ENCODE measurements around the gene HHLA2. TPM values are rescaled to one million over a fixed set of nuclear protein-coding genes. Genes with fewer than 3 reads are reported as not detected.

Gene HHLA2
- total and polyA plus RNA-seq, 2 donors, result 0.24 to 0.55 TPM

- Histone ChIP-seq H3K27ac (ENCODE audit: low read depth in 1 of 2, low read length in 1 of 2) (no peak overlapping the region), H3K9me3 (ENCODE audit: control insufficient read depth in 2 of 2, insufficient read depth in 1 of 2, low read length in 1 of 2) (no peaks in the 10 kb centered on the region), H3K27me3 (ENCODE audit: control insufficient read depth in 2 of 2, insufficient read depth in 1 of 2, low read length in 1 of 2) (no peaks in the 10 kb centered on the region), H3K36me3 (ENCODE audit: control insufficient read depth in 2 of 2, insufficient read depth in 2 of 2, low read length in 1 of 2) (no peaks in the 10 kb centered on the region), H3K4me3 (ENCODE audit: low read length in 2 of 2) (no peak overlapping the region), H3K4me1 (ENCODE audit: control insufficient read depth in 2 of 2, insufficient read depth in 2 of 2, low read length in 2 of 2) (no peaks in the 10 kb centered on the region)
- DNase-seq (ENCODE audit: low read depth in 6 of 9, low spot score in 9 of 9), result peak in 1 of 9 donors; percentile 29
- WGBS, result 16% methylated on average over 5 of the region's 5 CpGs
Measured at GRCh38 chr3:108311797-108312196, 15.4 kb downstream of the HHLA2 start.

DNA sequence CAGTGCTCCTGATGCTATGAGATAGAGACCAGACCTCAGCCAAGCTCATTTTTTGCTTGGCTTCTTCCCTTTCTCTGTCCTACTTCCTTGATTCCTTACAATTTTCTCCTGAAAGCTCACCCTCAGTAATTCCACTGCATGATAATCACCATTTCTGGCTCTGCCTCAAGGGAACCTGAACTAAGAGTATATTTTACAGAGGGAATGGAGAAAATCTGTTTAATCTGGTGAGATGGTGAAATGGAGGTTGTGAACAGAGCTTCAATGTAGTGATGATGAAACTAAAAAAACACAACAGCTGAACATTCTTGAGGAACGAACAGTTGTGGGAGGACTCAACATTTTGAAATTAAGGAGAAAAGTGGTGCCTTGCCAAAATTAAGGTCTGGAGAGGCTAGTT, 16.3 kb downstream of the HHLA2 start:
- no peak for DNase-seq (ENCODE audit: low read depth in 6 of 9, low spot score in 9 of 9)
- Histone ChIP-seq H3K9me3 (ENCODE audit: control insufficient read depth in 2 of 2, insufficient read depth in 1 of 2, low read length in 1 of 2) (no peaks in the 10 kb centered on the region), H3K27ac (ENCODE audit: low read depth in 1 of 2, low read length in 1 of 2) (no peak overlapping the region), H3K27me3 (ENCODE audit: control insufficient read depth in 2 of 2, insufficient read depth in 1 of 2, low read length in 1 of 2) (no peaks in the 10 kb centered on the region), H3K4me3 (ENCODE audit: low read length in 2 of 2) (no peak overlapping the region), H3K36me3 (ENCODE audit: control insufficient read depth in 2 of 2, insufficient read depth in 2 of 2, low read length in 1 of 2) (no peaks in the 10 kb centered on the region), H3K4me1 (ENCODE audit: control insufficient read depth in 2 of 2, insufficient read depth in 2 of 2, low read length in 2 of 2) (no peaks in the 10 kb centered on the region)
- WGBS, result 99% methylated on average over 1 of the region's 1 CpG

- Histone ChIP-seq H3K27ac (ENCODE audit: low read depth in 1 of 2, low read length in 1 of 2) (no peak overlapping the region), H3K4me1 (ENCODE audit: control insufficient read depth in 2 of 2, insufficient read depth in 2 of 2, low read length in 2 of 2) (no peaks in the 10 kb centered on the region), H3K4me3 (ENCODE audit: low read length in 2 of 2) (no peak overlapping the region), H3K9me3 (ENCODE audit: control insufficient read depth in 2 of 2, insufficient read depth in 1 of 2, low read length in 1 of 2) (no peaks in the 10 kb centered on the region), H3K27me3 (ENCODE audit: control insufficient read depth in 2 of 2, insufficient read depth in 1 of 2, low read length in 1 of 2) (no peaks in the 10 kb centered on the region), H3K36me3 (ENCODE audit: control insufficient read depth in 2 of 2, insufficient read depth in 2 of 2, low read length in 1 of 2) (no peaks in the 10 kb centered on the region)
- DNase-seq (ENCODE audit: low read depth in 6 of 9, low spot score in 9 of 9), result no peak
- over 99% methylated on average over 2 of the region's 2 CpGs for WGBS
Measured at GRCh38 chr3:108315767-108316301, 19.5 kb downstream of the HHLA2 start.

DNA sequence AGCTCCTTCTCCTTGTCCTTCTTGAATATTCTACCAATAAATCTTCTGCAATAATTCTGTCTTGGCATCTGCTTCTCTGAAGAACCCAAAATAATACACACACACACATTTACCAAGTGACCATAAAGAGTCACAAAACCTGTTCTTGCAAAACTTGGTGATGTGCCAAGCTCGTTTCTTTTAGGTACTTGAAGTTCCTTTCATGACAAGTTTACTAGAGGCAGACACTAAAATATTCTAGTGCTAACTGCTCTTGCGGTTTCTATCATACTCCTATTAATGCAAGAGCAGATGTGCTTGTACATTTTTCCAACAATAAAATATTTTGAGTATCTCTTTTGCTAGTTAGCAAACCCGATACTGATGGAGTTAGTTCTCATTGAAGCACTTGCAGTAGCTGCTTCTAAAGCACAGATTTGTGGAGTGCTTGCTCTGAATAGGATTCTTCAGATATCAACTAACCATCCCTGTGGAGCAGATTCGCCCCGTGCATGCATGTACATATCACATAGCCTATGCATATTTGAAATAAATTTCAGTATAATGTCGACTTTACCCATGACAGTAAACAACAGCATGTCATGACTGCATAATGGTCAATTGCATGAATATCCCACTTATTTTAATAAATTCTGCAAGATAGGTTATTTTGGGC, 23.2 kb downstream of the HHLA2 start:
- Histone ChIP-seq H3K9me3 (ENCODE audit: control insufficient read depth in 2 of 2, insufficient read depth in 1 of 2, low read length in 1 of 2) (no peaks in the 10 kb centered on the region), H3K36me3 (ENCODE audit: control insufficient read depth in 2 of 2, insufficient read depth in 2 of 2, low read length in 1 of 2) (no peaks in the 10 kb centered on the region), H3K27me3 (ENCODE audit: control insufficient read depth in 2 of 2, insufficient read depth in 1 of 2, low read length in 1 of 2) (no peaks in the 10 kb centered on the region), H3K4me1 (ENCODE audit: control insufficient read depth in 2 of 2, insufficient read depth in 2 of 2, low read length in 2 of 2) (no peaks in the 10 kb centered on the region), H3K27ac (ENCODE audit: low read depth in 1 of 2, low read length in 1 of 2) (no peak overlapping the region), H3K4me3 (ENCODE audit: low read length in 2 of 2) (no peak overlapping the region)
- WGBS, result 84% methylated on average over 6 of the region's 6 CpGs
- no peak for DNase-seq (ENCODE audit: low read depth in 6 of 9, low spot score in 9 of 9)

GRCh38 chr3:108320746-108321350, 24.5 kb downstream of the HHLA2 start:
- H3K27ac ChIP-seq (ENCODE audit: low read depth in 1 of 2, low read length in 1 of 2), result no peak overlapping the region
- 98% methylated on average over 6 of the region's 6 CpGs for WGBS
- H3K4me1 ChIP-seq (ENCODE audit: control insufficient read depth in 2 of 2, insufficient read depth in 2 of 2, low read length in 2 of 2), result no peaks in the 10 kb centered on the region
- H3K36me3 ChIP-seq (ENCODE audit: control insufficient read depth in 2 of 2, insufficient read depth in 2 of 2, low read length in 1 of 2), result no peaks in the 10 kb centered on the region
- no peak overlapping the region for H3K4me3 ChIP-seq (ENCODE audit: low read length in 2 of 2)
- DNase-seq (ENCODE audit: low read depth in 6 of 9, low spot score in 9 of 9), result no peak
- H3K27me3 ChIP-seq (ENCODE audit: control insufficient read depth in 2 of 2, insufficient read depth in 1 of 2, low read length in 1 of 2), result no peaks in the 10 kb centered on the region
- no peaks in the 10 kb centered on the region for H3K9me3 ChIP-seq (ENCODE audit: control insufficient read depth in 2 of 2, insufficient read depth in 1 of 2, low read length in 1 of 2)

DNA sequence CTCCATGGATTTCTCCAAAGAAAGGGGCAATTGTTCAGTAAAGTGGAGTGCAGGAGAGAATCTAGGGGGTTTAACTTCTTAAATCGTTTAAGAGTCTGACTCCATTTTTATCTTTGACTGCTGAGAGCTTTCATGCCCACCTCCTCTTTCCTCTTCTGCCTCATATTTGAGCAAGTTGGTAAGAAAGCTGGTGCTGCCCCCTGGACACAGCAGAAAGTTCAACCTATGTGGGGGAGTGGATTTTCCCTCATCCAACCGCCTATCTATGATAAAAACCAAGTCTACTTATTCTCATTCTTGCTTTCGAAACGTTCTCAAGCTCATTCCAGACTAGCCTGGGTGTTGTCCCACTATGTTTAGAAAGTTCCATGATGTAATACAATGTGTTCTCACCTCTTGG, 26.0 kb downstream of the HHLA2 start:
- whole genome bisulfite sequencing, result 82% methylated on average over 4 of the region's 4 CpGs
- H3K36me3 ChIP-seq (ENCODE audit: control insufficient read depth in 2 of 2, insufficient read depth in 2 of 2, low read length in 1 of 2), result no peaks in the 10 kb centered on the region
- no peaks in the 10 kb centered on the region for H3K9me3 ChIP-seq (ENCODE audit: control insufficient read depth in 2 of 2, insufficient read depth in 1 of 2, low read length in 1 of 2)
- peak in 5 of 9 donors; percentile 13 to 60 (median 19) for DNase-seq (ENCODE audit: low read depth in 6 of 9, low spot score in 9 of 9)
- no peak overlapping the region for H3K27ac ChIP-seq (ENCODE audit: low read depth in 1 of 2, low read length in 1 of 2)
- no peak overlapping the region for H3K4me3 ChIP-seq (ENCODE audit: low read length in 2 of 2)
- H3K27me3 ChIP-seq (ENCODE audit: control insufficient read depth in 2 of 2, insufficient read depth in 1 of 2, low read length in 1 of 2), result no peaks in the 10 kb centered on the region
- no peaks in the 10 kb centered on the region for H3K4me1 ChIP-seq (ENCODE audit: control insufficient read depth in 2 of 2, insufficient read depth in 2 of 2, low read length in 2 of 2)

GRCh38 chr3:108324177-108324576, 27.8 kb downstream of the HHLA2 start:
- 97% methylated on average over 1 of the region's 1 CpG for WGBS
- H3K9me3 ChIP-seq (ENCODE audit: control insufficient read depth in 2 of 2, insufficient read depth in 1 of 2, low read length in 1 of 2), result no peaks in the 10 kb centered on the region

DNA sequence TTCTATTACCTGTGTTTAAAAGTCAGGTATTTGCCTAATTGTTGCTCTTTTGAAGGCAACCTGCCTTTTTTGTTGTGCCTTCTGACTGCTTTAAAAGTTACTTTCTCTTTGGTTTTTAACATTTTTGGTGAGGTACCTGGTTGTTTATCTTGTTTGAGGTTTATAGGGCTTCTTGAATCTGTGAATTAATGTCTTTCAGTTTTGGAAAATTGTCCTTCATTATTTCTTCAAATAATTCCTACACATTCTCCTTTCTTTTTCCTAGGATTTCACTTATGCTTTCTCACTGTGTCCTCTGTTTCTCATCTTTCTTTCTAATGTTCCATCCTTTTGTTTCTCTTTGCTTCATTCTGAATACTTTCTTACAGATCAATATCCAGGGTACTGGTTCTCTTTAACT, 30.8 kb downstream of the HHLA2 start:
- Histone ChIP-seq H3K4me3 (ENCODE audit: low read length in 2 of 2) (no peak overlapping the region), H3K27ac (ENCODE audit: low read depth in 1 of 2, low read length in 1 of 2) (no peak overlapping the region), H3K27me3 (ENCODE audit: control insufficient read depth in 2 of 2, insufficient read depth in 1 of 2, low read length in 1 of 2) (no peaks in the 10 kb centered on the region), H3K36me3 (ENCODE audit: control insufficient read depth in 2 of 2, insufficient read depth in 2 of 2, low read length in 1 of 2) (no peaks in the 10 kb centered on the region), H3K9me3 (ENCODE audit: control insufficient read depth in 2 of 2, insufficient read depth in 1 of 2, low read length in 1 of 2) (no peaks in the 10 kb centered on the region), H3K4me1 (ENCODE audit: control insufficient read depth in 2 of 2, insufficient read depth in 2 of 2, low read length in 2 of 2) (no peaks in the 10 kb centered on the region)
- no peak for DNase-seq (ENCODE audit: low read depth in 6 of 9, low spot score in 9 of 9)

More at GRCh38 chr3:108324177-108324576, 27.8 kb downstream of the HHLA2 start:
- no peak overlapping the region for H3K4me3 ChIP-seq (ENCODE audit: low read length in 2 of 2)
- no peaks in the 10 kb centered on the region for H3K36me3 ChIP-seq (ENCODE audit: control insufficient read depth in 2 of 2, insufficient read depth in 2 of 2, low read length in 1 of 2)
- DNase-seq (ENCODE audit: low read depth in 6 of 9, low spot score in 9 of 9), result no peak
- H3K27me3 ChIP-seq (ENCODE audit: control insufficient read depth in 2 of 2, insufficient read depth in 1 of 2, low read length in 1 of 2), result no peaks in the 10 kb centered on the region
- H3K4me1 ChIP-seq (ENCODE audit: control insufficient read depth in 2 of 2, insufficient read depth in 2 of 2, low read length in 2 of 2), result no peaks in the 10 kb centered on the region
- no peak overlapping the region for H3K27ac ChIP-seq (ENCODE audit: low read depth in 1 of 2, low read length in 1 of 2)

- Histone ChIP-seq H3K4me1 (ENCODE audit: control insufficient read depth in 2 of 2, insufficient read depth in 2 of 2, low read length in 2 of 2) (no peaks in the 10 kb centered on the region), H3K27me3 (ENCODE audit: control insufficient read depth in 2 of 2, insufficient read depth in 1 of 2, low read length in 1 of 2) (no peaks in the 10 kb centered on the region), H3K27ac (ENCODE audit: low read depth in 1 of 2, low read length in 1 of 2) (no peak overlapping the region), H3K4me3 (ENCODE audit: low read length in 2 of 2) (no peak overlapping the region), H3K36me3 (ENCODE audit: control insufficient read depth in 2 of 2, insufficient read depth in 2 of 2, low read length in 1 of 2) (no peaks in the 10 kb centered on the region), H3K9me3 (ENCODE audit: control insufficient read depth in 2 of 2, insufficient read depth in 1 of 2, low read length in 1 of 2) (no peaks in the 10 kb centered on the region)
- WGBS, result 58% methylated on average over 4 of the region's 4 CpGs
- no peak for DNase-seq (ENCODE audit: low read depth in 6 of 9, low spot score in 9 of 9)
Measured at GRCh38 chr3:108328821-108329486, 32.6 kb downstream of the HHLA2 start.

All from thymus (tissue), 11 donors.